HG02852 (cell line): Measurements from ENCODE around the gene DNASE1L2.
"Not testable (repeated sequence)": the region's sequence is repeated elsewhere in the genome, so short reads cannot be mapped to it uniquely, and the experiment has no call there.

Experiments used
- ATAC-seq: cut with Tn5 transposase; IDR thresholded peaks from one replicate; pipeline ENCODE4 v1.9.1; 2021; ENCODE audit warnings: mild to moderate bottlenecking, moderate library complexity; ENCODE audit not compliant: unreplicated experiment

The DNASE1L2 gene

DNA sequence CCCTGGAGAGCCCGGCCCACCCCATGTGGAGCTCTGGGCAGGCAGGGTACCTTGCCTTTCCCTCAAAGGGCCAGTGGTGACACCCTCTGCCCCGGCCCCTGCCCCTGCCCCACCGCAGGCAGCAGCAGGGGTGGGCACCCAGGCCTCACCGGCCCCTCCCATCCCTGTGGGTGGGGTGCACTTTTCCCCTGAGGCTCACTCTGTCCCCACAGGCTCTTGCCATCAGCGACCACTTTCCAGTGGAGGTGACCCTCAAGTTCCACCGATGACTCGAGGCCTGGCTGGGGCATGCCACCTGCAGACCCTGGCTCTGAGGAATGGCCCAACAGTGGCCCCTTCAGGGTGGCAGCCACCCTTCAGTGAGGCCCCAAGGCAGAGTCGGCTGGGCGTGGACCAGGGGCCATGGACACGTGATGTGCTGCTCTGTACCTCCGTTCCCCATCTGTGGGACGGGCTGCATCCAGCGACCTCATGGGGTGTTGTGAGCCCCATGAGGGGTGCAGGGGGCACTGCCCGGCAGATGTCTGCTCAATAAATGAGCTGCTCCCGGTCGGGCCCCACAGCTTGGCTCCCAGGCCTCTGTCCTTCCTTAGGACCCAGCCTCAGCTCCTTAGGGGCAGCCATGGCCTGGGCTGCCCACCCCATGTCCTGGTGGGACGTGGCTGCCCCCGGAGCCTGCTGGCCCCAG lies 2.0 kb downstream of the DNASE1L2 start:
- no peak for ATAC-seq

DNA sequence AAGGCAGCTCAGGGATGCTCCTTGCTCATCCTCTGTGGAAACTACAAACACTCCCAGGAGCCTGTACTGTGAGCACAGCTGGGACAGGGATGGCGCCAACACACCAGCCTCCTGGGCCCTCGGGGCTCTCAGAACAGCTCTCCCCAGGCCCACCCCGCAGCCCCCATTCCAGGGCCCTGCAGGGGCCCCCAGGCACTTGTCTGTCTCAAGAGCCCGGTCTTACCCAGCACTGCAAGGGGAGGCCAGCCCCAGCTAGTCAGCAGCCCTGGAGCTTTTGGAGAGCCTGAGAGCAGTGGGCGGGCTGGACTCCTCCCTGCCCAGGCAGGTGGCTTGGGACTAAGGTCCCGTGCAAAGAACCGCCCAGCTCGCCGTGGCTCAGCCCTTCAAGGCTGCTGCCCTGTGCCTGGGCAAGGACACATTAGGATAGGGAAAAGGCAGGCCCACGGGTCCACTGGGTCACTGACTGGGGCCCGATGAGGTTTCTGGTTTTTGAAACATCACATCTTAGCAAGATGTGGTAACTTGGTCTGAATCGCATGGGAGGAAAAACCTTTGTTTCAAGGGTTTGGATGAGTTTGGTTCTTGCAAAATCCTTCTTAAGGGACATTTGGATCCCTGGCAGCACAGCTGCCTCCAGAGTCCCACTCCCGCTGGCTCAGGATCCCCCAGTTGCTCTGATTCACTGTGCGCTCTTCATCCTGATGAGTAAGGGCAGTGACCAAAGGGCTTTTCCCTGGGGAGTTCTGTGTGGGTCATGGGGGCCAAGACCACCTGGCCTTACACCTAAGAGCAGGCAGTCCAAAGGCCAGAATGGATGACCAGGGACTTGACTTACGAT lies 2.8 kb downstream of the DNASE1L2 start:
- ATAC-seq: no peak

DNA sequence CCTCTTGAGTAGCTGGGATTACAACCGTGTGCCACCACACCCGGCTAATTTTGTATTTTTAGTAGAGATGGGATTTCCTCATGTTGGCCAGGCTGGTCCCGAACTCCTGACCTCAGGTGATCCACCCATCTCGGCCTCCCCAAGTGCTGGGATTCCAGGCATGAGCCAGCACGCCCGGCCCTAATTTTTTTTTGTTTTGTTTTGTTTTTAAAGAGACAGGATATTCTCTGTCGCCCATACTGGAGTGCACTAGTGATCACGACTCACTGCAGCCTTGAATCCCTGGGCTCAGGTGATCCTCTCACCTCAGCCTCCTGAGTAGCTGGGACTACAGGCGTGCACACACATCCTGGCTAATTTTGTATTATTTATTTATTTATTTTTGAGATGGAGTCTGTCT lies 4.1 kb downstream of the DNASE1L2 start:
- not testable (repeated sequence) for ATAC-seq

DNA sequence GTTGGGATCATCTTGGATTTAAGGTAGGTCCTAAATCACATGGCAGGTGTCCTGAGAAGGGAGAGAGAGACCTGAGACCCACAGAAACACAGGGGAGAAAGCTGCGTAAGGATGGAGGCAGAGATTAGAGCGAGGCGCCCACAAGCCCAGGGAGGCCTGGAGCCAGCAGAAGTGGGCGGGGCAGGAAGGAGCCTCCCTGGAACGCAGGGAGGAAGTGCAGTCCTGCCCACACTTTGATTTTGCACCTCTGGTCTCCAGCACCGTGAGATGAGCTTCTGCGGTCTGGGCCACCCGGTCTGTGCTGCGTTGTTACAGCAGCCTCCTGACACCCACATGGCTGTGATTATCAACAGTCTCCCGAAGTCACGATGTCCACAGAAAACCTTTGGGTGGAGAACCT lies 6.4 kb downstream of the DNASE1L2 start:
- no peak for ATAC-seq

DNA sequence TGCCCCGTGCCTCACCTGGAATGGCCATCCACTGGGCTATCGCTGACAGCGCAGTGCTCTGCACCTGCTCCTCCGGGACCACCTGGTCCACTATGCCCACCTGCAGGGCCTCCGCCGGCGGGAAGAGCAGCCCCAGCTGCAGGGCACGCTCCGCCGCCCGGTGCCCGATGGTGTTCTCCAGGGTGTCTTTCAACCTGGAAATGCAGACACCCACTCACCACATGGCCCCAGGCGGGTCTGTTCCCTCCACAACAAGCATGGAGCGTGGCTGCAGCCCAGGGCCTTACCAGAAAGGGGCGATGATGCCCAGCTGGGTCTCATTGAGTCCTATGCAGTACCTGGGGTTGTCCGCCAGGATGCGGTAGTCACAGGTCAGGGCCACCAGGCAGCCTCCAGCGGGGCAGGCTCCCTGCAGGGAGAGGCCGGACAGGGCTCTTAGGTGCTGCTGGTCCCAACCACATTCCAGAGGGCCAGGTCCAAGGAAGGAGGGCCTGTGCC lies 6.8 kb downstream of the DNASE1L2 start:
- ATAC-seq: no peak

DNA sequence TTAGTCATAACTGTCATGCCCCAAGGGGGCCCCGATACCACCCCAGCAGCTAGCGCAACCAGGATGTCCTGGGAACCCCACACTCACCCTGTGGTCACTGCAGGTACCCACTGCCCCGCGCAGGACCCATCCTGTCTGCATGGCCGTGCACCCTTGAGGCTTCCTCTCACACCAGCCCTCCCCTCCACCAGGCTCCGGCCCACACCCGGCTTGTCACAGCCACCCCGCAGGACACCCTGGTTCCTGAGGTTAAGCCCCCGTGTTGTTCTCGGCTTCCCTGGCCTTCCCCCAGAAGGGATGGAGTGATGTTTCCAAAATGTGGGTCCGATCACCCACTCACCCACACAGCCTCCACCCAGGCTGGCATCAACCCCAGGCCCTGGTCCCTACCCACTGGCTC lies 7.5 kb downstream of the DNASE1L2 start:
- ATAC-seq: no peak

DNA sequence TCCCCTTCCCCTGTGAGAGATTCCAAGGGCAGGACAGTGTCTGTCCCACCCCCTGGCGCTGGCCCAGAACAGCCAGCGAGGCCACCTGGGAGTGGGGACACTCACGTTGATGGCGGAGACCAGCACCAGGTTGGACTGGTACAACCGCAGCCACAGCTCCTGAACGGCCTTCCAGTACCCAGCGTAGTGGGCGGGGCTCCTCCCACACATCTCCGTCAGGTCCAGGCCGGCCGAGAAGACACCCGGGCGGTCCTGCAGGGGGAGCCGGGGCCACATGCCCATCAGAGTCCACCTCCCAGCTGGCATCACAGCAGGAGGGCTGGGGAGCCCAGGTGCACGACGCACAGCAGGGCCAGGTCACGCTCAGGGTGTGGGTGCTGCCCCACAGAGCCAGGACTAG lies 8.1 kb downstream of the DNASE1L2 start:
- ATAC-seq: no peak

DNA sequence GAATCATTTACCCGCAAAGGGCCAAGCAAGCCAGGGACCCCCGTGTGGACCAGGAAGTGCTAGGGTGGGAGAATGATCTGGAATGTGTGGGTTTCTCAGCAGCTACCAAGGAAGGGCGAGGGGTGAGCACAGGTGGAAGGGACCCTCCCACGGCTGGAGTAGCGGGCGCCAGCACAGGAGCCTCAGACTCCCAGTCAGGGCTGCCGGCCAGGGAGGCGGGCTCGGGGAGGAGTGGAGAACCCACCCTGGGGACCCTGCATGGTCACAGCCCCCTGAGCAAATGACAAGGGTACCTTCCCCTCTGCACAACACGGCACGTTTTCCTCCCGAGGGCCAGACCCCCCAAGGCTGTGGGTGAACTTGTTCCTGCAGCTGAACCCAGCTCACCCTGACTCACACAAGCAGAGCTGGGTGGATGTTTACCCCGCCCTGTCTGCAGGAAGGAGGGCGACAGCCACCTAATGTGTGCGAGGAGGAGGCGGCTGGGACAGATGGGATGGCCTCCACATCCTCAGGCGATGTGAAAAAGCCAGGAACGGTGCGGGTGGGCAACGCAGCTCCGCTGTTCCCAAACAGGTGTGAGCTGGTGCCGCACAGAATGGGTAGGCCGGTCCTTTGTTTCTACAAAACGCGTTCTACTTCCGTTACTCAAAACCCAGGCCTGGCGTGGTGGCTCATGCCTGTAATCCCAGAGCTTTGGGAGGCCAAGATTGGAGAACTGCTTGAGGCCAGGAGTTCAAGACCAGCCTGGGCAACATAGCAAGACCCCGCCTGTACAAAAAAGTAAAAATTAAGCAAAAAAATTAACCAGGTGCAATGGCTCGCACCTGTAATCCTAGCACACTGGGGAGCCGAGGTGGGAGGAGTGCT lies 8.9 kb downstream of the DNASE1L2 start:
- ATAC-seq: no peak

DNA sequence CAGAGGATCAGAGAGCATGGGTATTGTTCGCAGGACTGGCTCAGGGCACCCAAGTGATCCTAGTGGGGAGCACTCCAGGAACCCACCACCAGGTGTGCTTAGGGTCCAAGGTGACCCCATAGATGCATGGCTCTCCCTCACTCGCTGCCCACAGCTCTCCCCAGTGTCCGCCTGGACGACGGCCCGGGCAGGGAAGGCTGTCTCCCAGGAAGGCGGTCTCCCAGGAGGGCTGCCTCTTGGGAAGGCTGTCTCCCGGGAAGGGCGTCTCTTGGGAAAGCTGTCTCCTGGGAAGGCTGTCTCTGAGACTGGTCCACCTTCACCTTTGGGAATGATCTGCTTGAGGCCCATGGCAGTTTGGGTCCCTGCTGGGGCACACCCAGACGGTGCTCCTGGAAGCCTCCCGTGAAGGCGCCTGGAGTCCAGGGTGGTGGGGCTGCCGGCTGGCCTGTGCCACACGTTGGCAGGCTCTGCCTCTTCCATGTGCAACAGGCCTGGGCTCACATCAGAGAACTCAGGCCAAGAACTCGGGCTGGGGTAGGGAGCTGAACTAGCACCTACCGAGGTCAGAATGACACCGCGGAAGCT lies 10.1 kb downstream of the DNASE1L2 start:
- no peak for ATAC-seq

DNA sequence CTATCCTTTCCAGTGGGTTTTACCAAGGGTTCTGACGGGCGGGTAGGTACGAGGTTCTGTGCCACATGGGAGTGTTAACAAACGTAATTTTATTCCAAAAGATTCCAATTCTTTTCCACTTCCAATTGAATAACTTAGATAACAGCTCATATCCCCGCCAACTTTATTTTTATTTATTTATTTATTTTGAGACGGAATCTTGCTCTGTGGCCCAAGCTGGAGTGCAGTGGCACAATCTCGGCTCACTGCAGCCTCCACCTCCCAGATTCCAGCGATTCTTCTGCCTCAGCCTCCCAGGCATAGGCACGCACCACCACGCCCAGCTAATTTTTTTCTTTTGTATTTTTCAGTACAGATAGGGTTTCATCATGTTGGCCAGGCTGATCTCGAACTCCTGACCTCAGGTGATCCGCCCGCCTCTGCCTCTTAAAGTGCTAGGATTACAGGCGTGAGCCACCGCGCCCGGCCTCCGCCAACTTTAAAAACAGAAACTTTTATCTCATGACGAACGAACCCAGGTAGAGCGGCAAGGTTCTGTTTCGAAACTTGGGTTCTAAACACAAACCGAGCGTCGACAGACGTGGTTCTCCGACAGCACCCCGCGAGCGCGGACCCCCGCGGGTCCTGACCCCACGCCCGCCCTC lies 14.5 kb downstream of the DNASE1L2 start:
- ATAC-seq: no peak

DNA sequence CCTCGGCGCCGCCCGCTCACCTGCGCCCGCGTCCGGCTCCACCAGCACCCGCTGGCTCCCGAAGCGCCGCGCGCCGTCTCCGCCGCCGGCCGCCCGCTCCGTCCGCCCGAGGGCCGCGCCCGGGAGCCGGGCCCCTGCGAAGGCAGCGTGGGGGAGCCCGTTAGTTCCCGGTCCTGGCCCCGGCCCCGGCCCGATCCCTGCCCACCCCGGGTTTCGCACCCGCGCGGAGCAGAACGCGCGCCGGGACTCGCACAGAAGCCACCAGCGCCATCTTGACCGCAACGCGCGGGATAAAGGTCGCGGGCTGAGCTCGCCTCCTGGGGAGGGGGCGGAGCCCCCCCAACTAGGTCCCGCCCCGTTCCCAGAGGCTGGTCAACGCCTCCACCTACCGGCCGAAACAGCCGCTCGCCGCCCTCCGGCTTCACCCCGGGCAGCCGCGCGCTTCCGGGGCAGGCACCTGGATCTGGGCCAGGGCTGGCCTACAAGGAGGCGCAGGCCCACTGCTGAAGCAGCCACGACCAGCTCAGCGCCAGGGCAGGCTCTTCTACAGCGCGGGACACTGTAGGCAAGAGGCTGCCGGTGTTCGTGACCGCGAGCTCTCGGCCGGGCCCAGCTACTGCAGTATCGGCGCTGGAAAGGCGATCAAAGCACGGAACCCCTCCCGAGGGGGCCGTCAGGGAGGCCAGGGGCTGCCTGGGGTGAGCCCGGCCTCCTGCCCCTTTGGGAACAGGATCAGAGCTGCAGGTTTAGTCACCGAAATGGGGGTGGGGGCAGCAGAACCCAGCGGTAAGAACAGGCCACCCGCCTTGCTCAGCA lies 15.3 kb downstream of the DNASE1L2 start, which contains the start of gene ECI1:
Gene ECI1 (minus strand): TSS at position 292 of the 816 bp plus-strand sequence. CDS start 21 bp downstream, at position 271.
- peak; percentile 92 for ATAC-seq

DNA sequence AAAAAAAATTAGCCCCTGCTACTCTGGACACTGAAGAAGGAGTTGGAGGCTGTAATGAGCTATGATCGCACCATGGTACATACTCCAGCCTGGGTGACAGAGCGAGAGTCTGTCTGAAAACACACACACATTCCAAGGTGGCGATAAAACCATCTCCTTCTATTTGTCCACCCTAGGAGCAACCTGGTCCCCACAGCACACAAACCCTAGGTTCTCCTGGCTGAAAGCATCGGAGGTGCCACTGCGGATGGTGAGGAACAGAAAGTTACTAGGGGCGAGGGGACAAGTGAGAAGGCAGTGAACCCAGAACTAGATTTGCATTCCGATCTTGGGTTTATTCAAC lies 16.5 kb downstream of the DNASE1L2 start:
- no peak for ATAC-seq

DNA sequence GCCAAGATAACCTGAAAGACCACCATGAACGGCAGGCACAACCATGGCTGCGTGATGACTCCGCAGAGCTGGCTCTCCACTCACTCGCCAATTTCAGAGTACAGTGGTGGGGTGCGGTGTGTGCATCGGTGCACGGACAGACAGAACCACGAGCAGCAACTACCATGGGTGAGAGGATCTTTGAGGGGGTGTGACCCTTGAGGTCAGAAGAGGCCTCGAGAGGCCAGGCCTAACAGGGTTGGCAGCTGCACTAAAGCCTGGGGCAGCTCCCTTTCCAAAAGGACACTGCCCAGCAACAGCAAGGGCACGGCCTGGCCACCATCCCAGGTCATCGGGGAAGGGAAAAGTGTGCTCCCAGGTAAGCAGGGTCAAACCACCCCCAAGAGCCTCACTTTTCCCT lies 17.0 kb downstream of the DNASE1L2 start:
- no peak for ATAC-seq

DNA sequence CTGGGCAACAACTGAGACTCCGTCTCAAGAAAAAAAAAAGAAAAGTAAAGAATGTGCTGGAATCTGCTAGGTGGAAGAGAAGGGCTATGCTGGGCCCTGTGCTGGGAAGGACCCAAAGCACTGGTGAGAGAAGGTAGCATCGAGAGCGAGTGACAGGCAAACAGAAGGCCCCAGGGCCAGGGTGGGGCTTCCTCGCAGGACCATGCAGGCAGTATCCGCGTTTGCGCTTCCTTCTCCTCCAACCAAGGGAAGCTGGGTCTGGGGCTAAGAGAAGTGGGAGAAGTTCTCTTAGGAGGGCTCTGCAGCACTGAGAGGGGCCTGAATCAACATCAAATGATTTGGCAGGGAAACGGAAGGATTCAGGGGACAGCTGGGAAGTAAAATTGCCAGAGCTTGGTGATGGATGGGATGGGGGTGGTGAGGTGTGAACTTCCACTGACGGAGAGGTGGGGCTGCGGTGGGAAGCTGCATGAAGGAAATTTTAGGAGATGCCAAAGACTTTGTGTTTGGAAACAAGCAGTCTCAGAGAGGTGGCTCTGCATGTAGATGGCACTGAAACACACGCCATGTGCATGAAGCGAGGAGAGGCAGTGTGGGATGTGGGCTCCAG lies 20.4 kb downstream of the DNASE1L2 start:
- no peak for ATAC-seq

DNA sequence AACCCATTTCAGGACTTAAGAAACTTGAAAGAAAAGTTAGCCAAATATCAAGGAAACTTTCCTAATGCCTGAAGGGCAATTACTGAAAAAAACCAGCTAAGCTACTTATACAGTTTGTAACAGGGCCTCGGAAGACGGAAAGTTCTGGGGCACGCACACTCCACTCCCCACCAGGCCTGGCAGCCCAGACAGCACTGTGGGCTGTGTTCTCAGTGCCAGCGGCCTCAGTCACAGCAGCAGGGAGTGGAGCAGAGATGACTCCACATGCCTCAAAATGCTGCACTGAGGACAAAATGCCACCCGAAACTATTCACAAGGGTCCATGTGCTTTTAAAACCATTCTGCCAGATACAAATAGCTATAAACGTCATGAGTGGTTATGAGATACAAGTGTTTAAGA lies 21.5 kb downstream of the DNASE1L2 start:
- no peak for ATAC-seq

DNA sequence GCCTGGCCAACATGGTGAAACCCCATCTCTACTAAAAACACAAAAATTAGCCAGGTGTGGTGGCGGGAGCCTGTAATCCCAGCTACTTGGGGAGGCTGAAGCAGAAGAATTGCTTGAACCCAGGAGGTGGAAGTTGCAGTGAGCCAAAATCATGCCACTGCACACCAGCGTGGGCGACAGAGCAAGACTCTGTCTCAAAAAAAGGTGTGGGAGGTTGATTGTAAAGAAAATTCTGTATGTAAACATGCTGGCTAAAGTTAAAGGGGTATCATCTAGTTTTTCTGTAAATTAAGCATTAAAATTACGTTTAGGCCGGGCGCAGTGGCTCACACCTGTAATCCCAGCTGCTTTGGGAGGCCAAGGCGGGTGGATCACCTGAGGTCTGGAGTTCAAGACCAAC lies 22.3 kb downstream of the DNASE1L2 start:
- ATAC-seq: not testable (repeated sequence)

DNA sequence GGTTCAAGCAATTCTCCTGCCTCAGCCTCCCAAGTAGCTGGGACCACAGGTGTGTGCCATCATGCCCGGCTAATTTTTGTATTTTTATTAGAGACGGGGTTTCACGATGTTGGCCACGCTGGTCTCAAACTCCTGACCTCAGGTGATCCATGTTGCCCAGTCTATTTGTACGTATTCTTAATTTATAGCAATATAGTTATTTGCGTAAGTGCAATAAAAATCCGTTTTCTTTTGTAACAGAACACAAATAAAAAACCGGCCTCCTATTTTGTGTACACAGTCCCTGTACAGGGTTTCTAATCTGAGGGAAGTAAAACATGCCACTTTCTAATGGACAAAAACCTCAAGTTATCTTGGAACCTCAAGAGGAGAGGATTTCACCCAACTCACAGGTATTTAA lies 24.0 kb downstream of the DNASE1L2 start:
- ATAC-seq: no peak

DNA sequence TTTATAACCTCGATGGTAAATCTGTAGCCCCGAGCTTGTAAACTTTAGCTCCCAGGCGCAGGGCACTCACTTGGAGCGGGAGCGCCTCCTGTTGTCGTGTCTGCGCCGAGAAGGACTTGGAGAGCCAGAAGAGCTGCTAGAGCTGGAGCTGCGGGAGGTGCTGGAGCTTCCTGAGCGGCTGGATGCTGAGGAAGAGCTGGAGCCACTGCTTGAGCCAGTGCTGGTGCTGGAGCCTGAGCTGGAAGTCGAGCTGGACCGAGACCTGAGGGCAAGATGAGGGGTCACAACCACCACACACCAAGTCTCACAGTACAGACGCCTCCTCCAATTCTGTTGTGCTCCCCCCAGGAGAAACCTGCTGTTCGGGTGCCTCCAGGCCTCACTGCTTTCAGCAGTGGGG lies 26.8 kb downstream of the DNASE1L2 start:
- ATAC-seq: not testable (repeated sequence)

DNA sequence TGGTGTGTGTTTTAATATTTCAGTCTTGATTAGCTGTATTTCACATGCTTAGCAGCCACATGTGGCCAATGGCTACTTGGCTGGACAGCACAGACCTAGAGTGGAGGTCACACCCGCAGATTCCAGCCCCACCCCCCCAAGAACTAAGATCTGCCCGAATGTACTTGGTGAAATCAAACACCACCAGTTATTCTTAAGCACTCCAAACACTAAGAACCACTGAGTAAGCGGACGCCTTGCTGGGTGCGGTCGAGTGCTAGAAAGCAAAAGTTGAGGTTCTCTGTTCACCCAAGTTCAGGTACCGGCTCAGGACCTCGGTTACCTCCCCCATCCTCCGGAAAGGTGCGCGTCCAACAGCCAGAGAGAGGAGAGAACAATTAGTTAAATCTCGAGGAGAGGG lies 30.6 kb downstream of the DNASE1L2 start:
- ATAC-seq: not testable (repeated sequence)
